HG03103 (cell line): ENCODE data around the gene NOS1AP.
"Not testable (repeated sequence)": the region's sequence is repeated elsewhere in the genome, so short reads cannot be mapped to it uniquely, and the experiment has no call there.

ENCODE experiments used
- ATAC-seq: cut with Tn5 transposase; IDR thresholded peaks from one replicate; pipeline ENCODE4 v1.9.1; 2021; ENCODE audit warnings: low read depth; ENCODE audit not compliant: unreplicated experiment

Gene NOS1AP

GRCh38 chr1:162187687-162188276, 118.3 kb downstream of the NOS1AP start:
- ATAC-seq: no peak

- ATAC-seq: no peak
Observed at GRCh38 chr1:162189345-162189744, 119.9 kb downstream of the NOS1AP start.

- ATAC-seq: no peak
Observed at GRCh38 chr1:162191396-162192305, 122.2 kb downstream of the NOS1AP start.

- no peak for ATAC-seq
Observed at GRCh38 chr1:162192306-162192678, 122.8 kb downstream of the NOS1AP start.

GRCh38 chr1:162192763-162193162, 123.3 kb downstream of the NOS1AP start:
- ATAC-seq: no peak

DNA sequence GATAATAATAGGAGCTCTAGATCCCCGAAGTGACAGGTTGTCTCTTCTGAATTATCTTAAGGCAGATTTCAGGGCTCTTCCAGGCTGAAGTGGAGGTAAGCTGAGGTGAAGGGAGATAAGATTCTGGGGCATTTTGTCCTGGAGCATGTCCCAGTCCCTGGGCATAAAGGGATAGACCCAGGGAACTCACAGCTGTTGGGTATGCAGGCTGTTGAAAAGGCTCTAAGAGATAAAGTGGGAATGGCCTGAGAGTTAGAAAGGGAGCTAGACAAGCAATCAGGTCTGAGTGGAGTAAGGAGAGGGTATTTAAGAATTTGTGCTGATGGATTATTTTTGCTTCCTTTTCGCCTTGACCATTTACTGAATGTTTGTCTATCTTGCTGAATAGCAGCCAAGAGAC, 123.7 kb downstream of the NOS1AP start:
- ATAC-seq: no peak

- ATAC-seq: no peak
Observed at GRCh38 chr1:162193815-162194214, 124.3 kb downstream of the NOS1AP start.

DNA sequence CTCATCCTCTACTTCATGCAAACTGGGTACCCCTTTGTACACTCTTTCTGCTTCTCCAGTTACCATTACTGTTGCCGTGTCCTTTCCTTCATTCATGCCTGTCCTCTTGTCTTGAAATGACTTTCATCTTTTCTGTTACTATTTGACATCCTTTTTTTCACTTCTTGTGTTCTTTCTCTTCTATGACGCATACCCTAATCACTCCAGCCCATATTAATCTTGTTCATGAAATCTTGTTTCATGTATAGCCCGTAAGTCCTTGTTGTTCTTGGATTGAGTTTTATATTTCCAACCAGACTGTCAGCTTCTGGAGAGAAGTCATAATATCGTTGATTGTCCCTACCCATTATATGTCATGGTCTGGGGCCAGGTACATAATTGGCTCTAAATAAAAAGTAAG, 126.1 kb downstream of the NOS1AP start:
- no peak for ATAC-seq

GRCh38 chr1:162196387-162196786, 126.9 kb downstream of the NOS1AP start:
- no peak for ATAC-seq

GRCh38 chr1:162197041-162197531, 127.6 kb downstream of the NOS1AP start:
- ATAC-seq: no peak

DNA sequence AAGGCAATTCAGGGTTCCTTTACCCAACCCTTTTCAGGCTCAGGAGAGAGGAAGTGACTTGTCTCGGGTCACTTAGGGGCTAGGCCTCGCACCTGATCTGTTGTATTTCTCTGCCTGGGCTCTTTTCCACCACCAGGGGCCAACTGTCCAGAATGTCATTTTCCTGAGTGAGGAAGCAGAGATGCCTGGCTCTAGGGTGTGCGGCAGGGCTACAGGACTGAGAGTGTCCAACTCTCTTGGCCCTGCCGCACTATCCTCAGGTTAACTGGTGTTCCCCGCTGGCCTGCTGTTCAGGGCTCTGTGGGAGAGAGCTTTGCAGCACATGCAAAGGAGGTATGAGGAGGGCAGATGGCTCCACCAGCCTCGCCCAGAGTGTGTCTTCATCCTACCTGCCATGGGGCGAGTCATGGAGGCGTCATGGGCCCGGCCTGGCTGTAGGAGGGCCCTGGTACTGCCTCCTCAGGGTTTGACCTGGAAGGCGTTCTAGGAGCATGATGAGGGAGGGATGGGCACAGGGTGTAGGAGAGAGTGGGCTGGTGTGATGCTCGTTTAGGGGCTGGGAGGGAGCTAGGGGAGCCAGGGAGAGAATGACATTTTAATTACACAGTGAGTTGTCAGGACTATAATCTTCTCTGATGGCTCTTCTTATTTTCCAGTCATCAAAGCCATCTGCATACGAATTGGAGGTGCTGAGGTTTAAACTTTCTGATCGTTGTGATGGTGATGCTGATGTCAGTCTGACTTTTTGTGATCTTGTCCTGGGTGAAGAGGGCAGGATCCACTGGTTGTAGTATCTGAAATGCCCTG, 128.3 kb downstream of the NOS1AP start:
- ATAC-seq: no peak

- no peak for ATAC-seq
Observed at GRCh38 chr1:162200096-162200847, 130.8 kb downstream of the NOS1AP start.

DNA sequence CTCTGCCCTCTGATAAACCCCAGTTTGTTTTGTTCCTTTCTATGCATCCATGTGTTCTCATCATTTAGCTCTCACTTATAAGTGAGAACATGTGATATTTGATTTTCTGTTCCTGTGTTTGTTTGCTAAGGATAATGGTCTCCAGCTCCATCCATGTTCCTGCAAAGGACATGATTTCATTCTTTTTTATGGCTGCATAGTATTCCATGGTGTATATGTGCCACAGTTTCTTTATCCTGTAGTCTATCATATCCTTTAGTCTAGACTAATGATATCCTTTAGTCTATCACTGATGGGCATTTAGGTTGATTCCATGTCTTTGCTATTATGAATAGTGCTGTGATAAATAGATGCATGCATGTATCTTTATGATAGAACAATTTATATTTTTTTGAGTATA, 131.6 kb downstream of the NOS1AP start:
- not testable (repeated sequence) for ATAC-seq

- ATAC-seq: no peak
Observed at GRCh38 chr1:162204129-162204822, 134.8 kb downstream of the NOS1AP start.

DNA sequence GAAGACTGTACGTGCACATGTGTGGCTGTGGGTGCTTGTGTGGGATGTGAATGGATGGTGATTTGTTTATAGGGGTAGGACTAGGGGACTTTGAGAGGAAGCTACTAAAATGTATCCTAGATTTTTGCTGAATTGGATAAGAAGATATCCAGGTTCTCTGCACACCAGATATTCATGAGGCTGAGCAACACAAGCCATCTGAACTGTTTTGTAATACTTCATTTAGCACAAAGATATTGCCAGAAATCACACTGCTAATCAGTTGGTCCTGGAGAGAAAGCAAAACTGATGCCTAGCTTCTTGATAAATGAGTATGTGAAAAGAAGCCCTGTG, 135.3 kb downstream of the NOS1AP start:
- no peak for ATAC-seq

- no peak for ATAC-seq
Observed at GRCh38 chr1:162206300-162206699, 136.8 kb downstream of the NOS1AP start.

DNA sequence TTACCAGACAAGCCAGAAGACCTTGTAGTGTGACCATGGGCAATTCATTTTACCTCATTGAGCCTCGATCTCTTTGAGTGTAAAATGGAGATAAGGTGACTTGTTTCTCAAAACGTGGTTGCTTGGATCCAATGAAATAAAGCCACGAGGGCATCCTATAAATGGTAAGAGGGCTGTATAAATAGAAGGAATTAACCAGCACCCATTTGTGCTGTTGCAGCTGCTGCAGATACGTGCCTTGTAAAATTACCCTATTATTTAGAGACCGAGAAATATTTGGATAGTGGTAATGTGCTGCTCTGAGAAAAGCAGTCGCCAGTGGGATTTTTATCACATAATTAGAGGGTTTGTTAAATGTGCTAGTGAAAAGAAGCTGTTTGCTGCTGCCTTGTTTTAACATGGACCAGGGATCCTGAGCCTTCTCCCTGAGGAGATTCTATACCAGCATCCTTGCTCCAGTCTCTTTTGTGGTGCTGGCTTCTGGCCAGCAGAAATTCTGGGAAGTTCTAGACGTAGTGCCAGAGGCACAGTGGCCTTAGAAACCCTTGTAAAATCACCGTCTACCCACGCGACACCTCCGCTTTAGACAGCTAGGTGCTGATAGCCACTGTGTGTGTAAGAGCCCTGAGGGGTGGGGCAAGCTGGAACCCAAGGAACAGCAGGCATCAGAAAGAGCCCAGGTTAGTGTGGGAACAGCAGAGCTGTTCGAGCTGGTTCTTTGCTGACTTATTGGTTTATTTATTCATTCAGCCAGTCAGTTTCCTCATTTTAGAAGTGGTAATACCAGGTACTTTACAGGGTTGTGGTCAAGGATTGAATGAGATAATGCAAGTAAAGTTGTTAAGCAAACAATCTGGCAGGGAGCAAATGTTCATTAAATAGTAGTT, 137.5 kb downstream of the NOS1AP start:
- ATAC-seq: no peak

DNA sequence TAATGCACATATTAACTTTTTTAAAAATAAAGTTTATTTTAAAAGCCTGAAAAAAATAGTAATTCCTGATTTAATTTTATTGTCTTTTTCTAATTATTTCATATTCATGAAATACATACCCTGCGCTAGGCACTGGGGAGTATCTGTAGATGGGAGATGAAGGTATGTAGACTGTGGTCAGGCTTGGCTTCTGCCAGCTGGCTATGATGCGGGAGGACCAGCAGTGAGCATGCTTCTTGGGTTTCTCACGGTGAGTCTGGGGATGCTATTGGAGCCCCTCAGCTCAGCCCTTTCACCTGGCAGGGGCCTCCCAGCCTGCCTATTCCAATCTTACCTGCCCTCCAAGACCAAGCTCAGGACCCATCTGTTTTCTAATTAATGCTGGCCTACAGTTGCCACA, 138.4 kb downstream of the NOS1AP start:
- no peak for ATAC-seq

DNA sequence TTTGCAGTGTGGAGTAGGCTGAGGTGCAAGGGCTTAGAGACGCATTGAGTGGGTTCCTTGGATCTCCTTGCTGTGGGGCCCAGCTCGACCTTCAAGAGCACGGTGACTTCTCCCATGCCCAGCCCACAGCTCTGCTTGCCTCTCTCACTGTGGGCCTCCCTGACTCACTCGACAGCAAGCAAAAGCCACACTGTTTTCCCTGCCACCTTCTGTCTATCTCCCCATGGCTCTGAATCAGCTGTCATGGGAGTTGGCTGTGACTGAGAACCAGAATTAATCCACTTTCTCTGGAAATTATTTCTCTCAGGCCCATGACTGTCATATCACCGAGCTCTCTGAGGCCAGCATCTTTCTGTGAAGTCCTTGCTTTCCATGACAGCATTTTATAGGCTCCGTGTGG, 140.7 kb downstream of the NOS1AP start:
- ATAC-seq: no peak
